ENCODE measurements around the gene STAT5A. TPM values are rescaled to one million over a fixed set of nuclear protein-coding genes. Genes with fewer than 3 reads are reported as not detected.
A peak's percentile ranks its signal among the peaks of the same experiment; 100 is the strongest.

The STAT5A gene
- total RNA-seq, 4 donors from 2014 or later = 31.9 to 46.1 (median 34.0) TPM

DNA sequence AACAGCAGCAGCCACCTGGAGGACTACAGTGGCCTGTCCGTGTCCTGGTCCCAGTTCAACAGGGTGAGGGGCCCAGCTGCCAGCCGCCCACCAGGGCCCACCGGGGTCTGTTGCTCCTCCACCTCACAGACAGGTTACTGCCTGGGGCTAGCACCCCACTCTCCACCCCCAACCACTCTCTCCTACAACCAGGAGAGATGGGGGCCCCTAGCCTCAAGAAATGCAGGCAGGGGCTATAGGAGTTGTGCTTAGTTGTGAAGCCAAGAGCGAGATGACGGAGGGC is 18.0 kb downstream of the STAT5A start:
- WGBS, 2 donors = 95 to 96% methylated on average over 5 of the region's 5 CpGs
- Histone ChIP-seq H3K27ac (no peak overlapping the region), H3K36me3 (peaks cover 23 to 37% of the 10 kb centered on the region in 2 donors), H3K4me3 (replicated peaks in 1 of 3) (no peak overlapping the region), H3K4me1 (peaks cover 6 to 9% of the 10 kb centered on the region in 2 donors), H3K27me3 (no peaks in the 10 kb centered on the region), H3K9me3 (no peaks in the 10 kb centered on the region)
- TF ChIP-seq POLR2A (IDR thresholded peaks at IDR 0.05) = no peak
- TF ChIP-seq, protein P1, sequence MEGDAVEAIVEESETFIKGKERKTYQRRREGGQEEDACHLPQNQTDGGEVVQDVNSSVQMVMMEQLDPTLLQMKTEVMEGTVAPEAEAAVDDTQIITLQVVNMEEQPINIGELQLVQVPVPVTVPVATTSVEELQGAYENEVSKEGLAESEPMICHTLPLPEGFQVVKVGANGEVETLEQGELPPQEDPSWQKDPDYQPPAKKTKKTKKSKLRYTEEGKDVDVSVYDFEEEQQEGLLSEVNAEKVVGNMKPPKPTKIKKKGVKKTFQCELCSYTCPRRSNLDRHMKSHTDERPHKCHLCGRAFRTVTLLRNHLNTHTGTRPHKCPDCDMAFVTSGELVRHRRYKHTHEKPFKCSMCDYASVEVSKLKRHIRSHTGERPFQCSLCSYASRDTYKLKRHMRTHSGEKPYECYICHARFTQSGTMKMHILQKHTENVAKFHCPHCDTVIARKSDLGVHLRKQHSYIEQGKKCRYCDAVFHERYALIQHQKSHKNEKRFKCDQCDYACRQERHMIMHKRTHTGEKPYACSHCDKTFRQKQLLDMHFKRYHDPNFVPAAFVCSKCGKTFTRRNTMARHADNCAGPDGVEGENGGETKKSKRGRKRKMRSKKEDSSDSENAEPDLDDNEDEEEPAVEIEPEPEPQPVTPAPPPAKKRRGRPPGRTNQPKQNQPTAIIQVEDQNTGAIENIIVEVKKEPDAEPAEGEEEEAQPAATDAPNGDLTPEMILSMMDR (IDR thresholded peaks at IDR 0.05) = no peak
- DNase-seq = no peak
- intact Hi-C loops (cut with DNase I) = no loop called here

DNA sequence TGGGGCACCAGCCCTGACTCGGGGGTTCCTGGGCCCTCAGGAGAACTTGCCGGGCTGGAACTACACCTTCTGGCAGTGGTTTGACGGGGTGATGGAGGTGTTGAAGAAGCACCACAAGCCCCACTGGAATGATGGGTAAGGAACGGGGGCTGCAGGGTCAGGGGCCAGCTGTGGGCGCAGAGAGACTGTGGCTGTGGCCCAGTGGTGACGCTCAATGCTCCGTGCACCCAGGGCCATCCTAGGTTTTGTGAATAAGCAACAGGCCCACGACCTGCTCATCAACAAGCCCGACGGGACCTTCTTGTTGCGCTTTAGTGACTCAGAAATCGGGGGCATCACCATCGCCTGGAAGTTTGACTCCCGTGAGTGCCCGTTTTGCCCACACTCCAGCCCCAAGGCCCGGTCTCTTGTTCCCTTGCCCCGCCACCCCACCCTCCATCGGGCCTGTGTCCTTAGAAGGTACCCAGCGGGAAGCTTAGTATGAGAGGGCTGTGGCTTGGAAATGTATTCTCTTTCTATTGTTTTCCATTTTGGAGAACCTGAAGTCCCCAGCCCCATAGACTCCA is 19.1 kb downstream of the STAT5A start:
- WGBS, 2 donors = 92 to 94% methylated on average over 19 of the region's 19 CpGs
- no peak overlapping the region for H3K4me3 ChIP-seq (replicated peaks in 1 of 3)
- peaks cover 15 to 20% of the 10 kb centered on the region in 2 donors for H3K4me1 ChIP-seq
- H3K27ac ChIP-seq = no peak overlapping the region
- no peak for DNase-seq
- H3K27me3 ChIP-seq = no peaks in the 10 kb centered on the region
- no peaks in the 10 kb centered on the region for H3K9me3 ChIP-seq
- intact Hi-C loops (cut with DNase I) = no loop called here
- peaks cover 17 to 26% of the 10 kb centered on the region in 2 donors for H3K36me3 ChIP-seq
- TF ChIP-seq, protein P1 (IDR thresholded peaks at IDR 0.05) = no peak
- no peak for TF ChIP-seq POLR2A (IDR thresholded peaks at IDR 0.05)

DNA sequence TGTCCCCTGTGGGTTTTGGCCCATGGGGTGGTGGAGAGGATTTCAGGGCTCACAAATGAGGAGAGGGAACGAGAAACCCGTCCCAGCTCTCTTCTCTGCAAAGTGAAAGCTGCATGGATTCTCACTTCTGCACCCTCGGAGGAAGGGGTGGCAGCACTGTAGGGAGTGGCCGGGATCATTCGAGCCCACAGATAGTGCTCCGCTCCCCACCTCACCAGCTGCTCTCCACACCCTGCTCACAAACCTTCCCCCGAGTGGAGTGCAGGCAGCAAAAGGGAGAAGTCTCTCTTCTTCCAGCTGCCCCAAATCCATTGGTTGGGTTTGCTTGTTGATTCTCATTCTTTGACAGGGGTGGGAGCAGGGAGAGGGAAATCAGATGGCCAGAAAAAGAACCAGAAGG is 20.1 kb downstream of the STAT5A start:
- H3K4me1 ChIP-seq = peaks cover 19 to 26% of the 10 kb centered on the region in 2 donors
- no peaks in the 10 kb centered on the region for H3K9me3 ChIP-seq
- H3K27me3 ChIP-seq = no peaks in the 10 kb centered on the region
- 89 to 91% methylated on average over 7 of the region's 7 CpGs for whole genome bisulfite sequencing, 2 donors
- intact Hi-C loops (cut with DNase I) = no loop called here
- no peak overlapping the region for H3K4me3 ChIP-seq (replicated peaks in 1 of 3)
- TF ChIP-seq, protein P1 (IDR thresholded peaks at IDR 0.05) = no peak
- TF ChIP-seq POLR2A (IDR thresholded peaks at IDR 0.05) = no peak
- DNase-seq = no peak
- H3K36me3 ChIP-seq = peaks cover 17 to 25% of the 10 kb centered on the region in 2 donors
- H3K27ac ChIP-seq = peak overlapping the region in 1 of 3 donors; percentile 34

DNA sequence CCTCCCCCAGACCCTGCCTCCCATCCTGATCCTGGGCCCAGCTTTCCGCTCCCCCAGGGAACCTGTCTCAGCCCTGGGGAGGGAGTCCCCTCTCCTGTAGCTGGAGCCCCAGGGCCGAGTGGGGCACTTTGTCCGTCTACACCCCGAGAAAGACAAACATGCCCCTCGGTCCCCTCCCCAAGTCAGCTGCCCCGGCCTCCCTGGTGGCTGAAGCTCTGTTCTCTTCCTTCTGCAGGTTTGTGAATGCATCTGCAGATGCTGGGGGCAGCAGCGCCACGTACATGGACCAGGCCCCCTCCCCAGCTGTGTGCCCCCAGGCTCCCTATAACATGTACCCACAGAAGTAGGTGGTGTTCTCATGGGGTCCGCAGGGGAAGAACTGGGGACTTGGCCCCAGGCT is 20.8 kb downstream of the STAT5A start:
- Histone ChIP-seq H3K4me1 (peaks cover 19 to 26% of the 10 kb centered on the region in 2 donors), H3K9me3 (no peaks in the 10 kb centered on the region), H3K27me3 (no peaks in the 10 kb centered on the region), H3K4me3 (replicated peaks in 1 of 3) (no peak overlapping the region), H3K36me3 (peaks cover 20% of the 10 kb centered on the region in 2 donors), H3K27ac (peak overlapping the region in 2 of 3 donors; percentile 18 to 34)
- TF ChIP-seq, protein P1 (IDR thresholded peaks at IDR 0.05) = no peak
- no peak for TF ChIP-seq POLR2A (IDR thresholded peaks at IDR 0.05)
- intact Hi-C loops (cut with DNase I) = no loop called here
- no peak for DNase-seq
- WGBS, 2 donors = 87 to 96% methylated on average over 8 to 9 of the region's 9 CpGs

DNA sequence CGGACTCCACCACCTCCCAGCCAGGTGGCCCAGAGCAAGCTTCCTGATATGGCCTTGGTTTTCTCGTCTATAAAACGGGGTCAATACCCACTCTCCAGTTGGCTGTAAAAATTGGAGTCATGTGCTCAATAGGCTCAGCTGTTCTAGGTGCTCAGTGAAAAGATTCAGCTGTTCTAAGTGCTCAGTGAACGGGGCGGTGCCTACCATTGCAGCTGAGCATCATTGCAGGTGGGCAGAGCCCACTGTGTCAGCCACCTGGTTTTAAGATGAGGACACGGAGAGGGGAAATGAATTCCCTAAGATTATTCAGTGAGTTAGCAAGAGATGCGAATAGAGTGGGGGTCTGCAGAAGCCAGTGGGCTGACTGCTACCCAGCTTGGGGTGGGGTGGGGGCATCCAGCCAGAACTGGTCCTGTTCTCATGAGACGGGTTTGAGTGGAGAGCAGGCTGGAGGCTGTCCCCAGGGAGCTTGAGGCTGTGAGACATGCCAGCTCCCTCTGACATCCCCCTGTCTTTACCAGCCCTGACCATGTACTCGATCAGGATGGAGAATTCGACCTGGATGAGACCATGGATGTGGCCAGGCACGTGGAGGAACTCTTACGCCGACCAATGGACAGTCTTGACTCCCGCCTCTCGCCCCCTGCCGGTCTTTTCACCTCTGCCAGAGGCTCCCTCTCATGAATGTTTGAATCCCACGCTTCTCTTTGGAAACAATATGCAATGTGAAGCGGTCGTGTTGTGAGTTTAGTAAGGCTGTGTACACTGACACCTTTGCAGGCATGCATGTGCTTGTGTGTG is 21.9 kb downstream of the STAT5A start:
- Histone ChIP-seq H3K9me3 (no peaks in the 10 kb centered on the region), H3K27ac (peak overlapping the region; percentile 85 to 96 (median 91)), H3K36me3 (peaks cover 17 to 19% of the 10 kb centered on the region in 2 donors), H3K4me3 (replicated peaks in 1 of 3) (no peak overlapping the region), H3K27me3 (no peaks in the 10 kb centered on the region), H3K4me1 (peaks cover 19 to 26% of the 10 kb centered on the region in 2 donors)
- WGBS, 2 donors = 80 to 90% methylated on average over 19 of the region's 19 CpGs
- TF ChIP-seq POLR2A (IDR thresholded peaks at IDR 0.05) = no peak
- TF ChIP-seq, protein P1 (IDR thresholded peaks at IDR 0.05) = no peak
- no peak for DNase-seq
- intact Hi-C loops (cut with DNase I) = no loop called here

All from thyroid gland (tissue), 4 donors.